SK-N-SH treated with all-trans-retinoic acid at 6 μM for 48 hours (cell line): ENCODE measurements around the gene ANKRD23.

ENCODE experiments used
- ATAC-seq: fragments of 200-7000 bp; cut with Tn5 transposase; 3 replicates; pipeline ENCODE4 v1.9.1; 2020; ENCODE audit warnings: mild to moderate bottlenecking, moderate library complexity
- ARNTL ChIP-seq: fragments of 450-650 bp; formaldehyde crosslinking; IDR thresholded peaks from 2 replicates; pipeline ENCODE4 v1.5.0; 2020; ENCODE audit warnings: low read depth, mild to moderate bottlenecking, moderate library complexity, borderline replicate concordance
- BACH2 ChIP-seq: fragments of 250-450 bp; sonication (Bioruptor Pico); IDR thresholded peaks from 2 replicates; pipeline ENCODE4 v1.9.0; 2021; ENCODE audit warnings: mild to moderate bottlenecking, borderline replicate concordance
- CSDC2 ChIP-seq: fragments of 250-450 bp; sonication (Bioruptor Pico); IDR thresholded peaks from 2 replicates; pipeline ENCODE4 v1.5.0; 2020; ENCODE audit warnings: mild to moderate bottlenecking, moderate library complexity
- ESRRG ChIP-seq: fragments of 250-450 bp; sonication (Bioruptor Pico); IDR thresholded peaks from 2 replicates; pipeline ENCODE4 v1.6.1; 2021; ENCODE audit warnings: mild to moderate bottlenecking
- GLIS3 ChIP-seq: fragments of 250-450 bp; sonication (Bioruptor Pico); IDR thresholded peaks from 2 replicates; pipeline ENCODE4 v1.5.0; 2020; ENCODE audit warnings: mild to moderate bottlenecking, moderate library complexity
- ISL1 ChIP-seq: fragments of 250-450 bp; sonication (Bioruptor Pico); IDR thresholded peaks from 2 replicates; pipeline ENCODE4 v2.1.2; 2022; ENCODE audit warnings: mild to moderate bottlenecking, moderate library complexity
- OSR1 ChIP-seq: fragments of 250-450 bp; sonication (Bioruptor Pico); IDR thresholded peaks from 2 replicates; pipeline ENCODE4 v1.8.0; 2022; ENCODE audit warnings: moderate library complexity, mild to moderate bottlenecking, inconsistent platforms
- RARB ChIP-seq: fragments of 250-450 bp; sonication (Bioruptor Pico); IDR thresholded peaks from 2 replicates; pipeline ENCODE4 v1.8.0; 2021; ENCODE audit warnings: mild to moderate bottlenecking, moderate library complexity
- SNAI2 ChIP-seq: fragments of 250-450 bp; sonication (Bioruptor Pico); IDR thresholded peaks from 2 replicates; pipeline ENCODE4 v1.5.0; 2020; ENCODE audit warnings: mild to moderate bottlenecking, moderate library complexity
- TCF4 ChIP-seq: fragments of 250-450 bp; sonication (Bioruptor Pico); IDR thresholded peaks from 2 replicates; pipeline ENCODE4 v1.8.0; 2021; ENCODE audit warnings: mild to moderate bottlenecking, moderate library complexity, borderline replicate concordance
- ZC3H10 ChIP-seq: fragments of 250-450 bp; sonication (Bioruptor Pico); IDR thresholded peaks from 2 replicates; pipeline ENCODE4 v1.5.1; 2021; ENCODE audit warnings: mild to moderate bottlenecking, moderate library complexity
- ZFP3 ChIP-seq: fragments of 250-450 bp; sonication (Bioruptor Pico); IDR thresholded peaks from 2 replicates; pipeline ENCODE4 v1.5.0; 2020; ENCODE audit warnings: mild to moderate bottlenecking, moderate library complexity
- ZFP30 ChIP-seq: fragments of 450-650 bp; formaldehyde crosslinking; IDR thresholded peaks from 2 replicates; pipeline ENCODE4 v1.5.0; 2022; ENCODE audit warnings: mild to moderate bottlenecking, moderate library complexity
- ZNF565 ChIP-seq: fragments of 450-650 bp; formaldehyde crosslinking; conservative IDR thresholded peaks from 2 replicates; pipeline ENCODE4 v1.5.0; 2020; ENCODE audit warnings: low read depth, mild to moderate bottlenecking, moderate library complexity
- ZNF70 ChIP-seq: fragments of 450-650 bp; formaldehyde crosslinking; IDR thresholded peaks from 2 replicates; pipeline ENCODE4 v1.5.0; 2020; ENCODE audit warnings: mild to moderate bottlenecking, moderate library complexity
- ZNF8 ChIP-seq: fragments of 450-650 bp; formaldehyde crosslinking; IDR thresholded peaks from 2 replicates; pipeline ENCODE4 v1.5.0; 2020; ENCODE audit warnings: mild to moderate bottlenecking, moderate library complexity
- TF ChIP-seq, protein P1 (sequence below): fragments of 250-450 bp; sonication (Bioruptor Pico); IDR thresholded peaks from 2 replicates; pipeline ENCODE4 v1.5.1; 2020; ENCODE audit warnings: low read depth, mild to moderate bottlenecking, moderate library complexity
- TF ChIP-seq, protein P2 (sequence below): fragments of 250-450 bp; sonication (Bioruptor Pico); IDR thresholded peaks from 2 replicates; pipeline ENCODE4 v1.5.1; 2021; ENCODE audit warnings: mild to moderate bottlenecking, moderate library complexity
- TF ChIP-seq, protein P3 (sequence below): fragments of 250-450 bp; sonication (Bioruptor Pico); IDR thresholded peaks from 2 replicates; pipeline ENCODE4 v1.8.0; 2020; ENCODE audit warnings: mild to moderate bottlenecking, moderate library complexity, borderline replicate concordance
- TF ChIP-seq, protein P4 (sequence below): fragments of 250-450 bp; sonication (Bioruptor Pico); IDR thresholded peaks from 2 replicates; pipeline ENCODE4 v1.8.0; 2021; ENCODE audit warnings: low read depth, mild to moderate bottlenecking, moderate library complexity, borderline replicate concordance
- TF ChIP-seq, protein P5 (sequence below): fragments of 250-450 bp; sonication (Bioruptor Pico); IDR thresholded peaks from 2 replicates; pipeline ENCODE4 v1.5.0; 2020; ENCODE audit warnings: mild to moderate bottlenecking, moderate library complexity

ANKRD23 gene

DNA sequence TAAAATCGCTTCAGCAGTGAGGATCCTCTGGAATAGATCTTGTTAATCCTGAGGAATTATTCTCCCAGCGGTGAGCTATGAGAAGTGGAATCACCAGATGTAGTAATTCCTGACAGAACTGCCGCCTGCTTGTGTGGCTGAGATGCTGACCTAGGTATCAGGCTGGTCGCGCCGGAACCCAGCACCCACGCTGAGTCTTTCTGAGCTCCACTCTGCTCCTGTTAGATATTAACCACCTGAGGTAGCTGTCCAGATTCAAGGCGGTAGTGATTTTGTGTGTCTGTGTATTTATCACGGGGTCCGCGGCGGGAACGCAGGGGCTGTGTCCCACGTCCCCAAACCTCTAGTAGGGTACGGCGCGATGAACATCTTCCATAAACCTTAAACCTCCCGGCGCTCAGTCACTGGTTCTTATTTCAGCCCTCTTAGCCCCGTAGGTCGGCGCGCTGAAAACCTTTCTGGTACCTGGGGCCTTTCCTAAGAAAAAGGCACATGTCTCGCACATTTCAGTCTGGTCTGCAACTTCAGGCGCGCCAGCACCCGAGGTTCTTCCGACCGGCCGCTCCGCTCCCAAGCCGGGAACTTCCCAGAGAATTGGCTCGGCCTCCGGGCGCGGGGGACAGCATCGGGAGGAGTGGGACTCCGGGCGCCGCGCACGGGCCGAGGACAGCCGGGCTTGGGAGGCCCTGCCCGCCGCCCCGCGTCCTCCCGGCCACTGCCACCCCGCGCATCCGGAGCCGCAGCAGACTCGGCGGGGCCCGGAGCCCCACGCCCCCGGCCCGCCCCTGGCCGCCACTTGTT lies 28.3 kb downstream of the ANKRD23 start (continued):
- TF ChIP-seq, protein P1, sequence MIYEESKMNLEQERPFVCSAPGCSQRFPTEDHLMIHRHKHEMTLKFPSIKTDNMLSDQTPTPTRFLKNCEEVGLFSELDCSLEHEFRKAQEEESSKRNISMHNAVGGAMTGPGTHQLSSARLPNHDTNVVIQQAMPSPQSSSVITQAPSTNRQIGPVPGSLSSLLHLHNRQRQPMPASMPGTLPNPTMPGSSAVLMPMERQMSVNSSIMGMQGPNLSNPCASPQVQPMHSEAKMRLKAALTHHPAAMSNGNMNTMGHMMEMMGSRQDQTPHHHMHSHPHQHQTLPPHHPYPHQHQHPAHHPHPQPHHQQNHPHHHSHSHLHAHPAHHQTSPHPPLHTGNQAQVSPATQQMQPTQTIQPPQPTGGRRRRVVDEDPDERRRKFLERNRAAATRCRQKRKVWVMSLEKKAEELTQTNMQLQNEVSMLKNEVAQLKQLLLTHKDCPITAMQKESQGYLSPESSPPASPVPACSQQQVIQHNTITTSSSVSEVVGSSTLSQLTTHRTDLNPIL (CRISPR knock-in tag): no peak
- TF ChIP-seq GLIS3 (no peak), RARB (CRISPR knock-in tag) (no peak), OSR1 (no peak), CSDC2 (CRISPR knock-in tag) (no peak), ZNF8 (CRISPR knock-in tag) (no peak), BACH2 (no peak), SNAI2 (CRISPR knock-in tag) (no peak)

DNA sequence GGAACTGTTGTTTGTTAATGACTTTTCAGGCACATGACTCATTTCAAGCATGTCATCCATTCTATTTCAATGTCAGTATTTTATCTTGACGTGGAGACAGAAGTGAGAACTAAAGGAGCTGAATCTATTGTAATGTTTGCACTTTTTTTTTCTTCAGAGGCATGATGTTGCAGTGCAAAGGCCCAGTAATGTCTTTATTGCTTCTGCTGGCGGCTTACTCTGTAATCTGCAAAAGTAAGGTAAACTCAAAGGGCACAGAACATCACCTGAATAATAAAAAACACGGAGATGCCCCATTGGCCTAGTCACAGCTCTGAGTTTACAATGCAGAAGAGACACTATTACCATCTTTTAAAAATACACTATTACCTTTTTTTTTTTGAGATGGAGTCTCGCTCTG lies 30.2 kb downstream of the ANKRD23 start:
- TF ChIP-seq ARNTL (CRISPR knock-in tag): no peak
- TF ChIP-seq ZNF565 (CRISPR knock-in tag): no peak
- TF ChIP-seq, protein P2, sequence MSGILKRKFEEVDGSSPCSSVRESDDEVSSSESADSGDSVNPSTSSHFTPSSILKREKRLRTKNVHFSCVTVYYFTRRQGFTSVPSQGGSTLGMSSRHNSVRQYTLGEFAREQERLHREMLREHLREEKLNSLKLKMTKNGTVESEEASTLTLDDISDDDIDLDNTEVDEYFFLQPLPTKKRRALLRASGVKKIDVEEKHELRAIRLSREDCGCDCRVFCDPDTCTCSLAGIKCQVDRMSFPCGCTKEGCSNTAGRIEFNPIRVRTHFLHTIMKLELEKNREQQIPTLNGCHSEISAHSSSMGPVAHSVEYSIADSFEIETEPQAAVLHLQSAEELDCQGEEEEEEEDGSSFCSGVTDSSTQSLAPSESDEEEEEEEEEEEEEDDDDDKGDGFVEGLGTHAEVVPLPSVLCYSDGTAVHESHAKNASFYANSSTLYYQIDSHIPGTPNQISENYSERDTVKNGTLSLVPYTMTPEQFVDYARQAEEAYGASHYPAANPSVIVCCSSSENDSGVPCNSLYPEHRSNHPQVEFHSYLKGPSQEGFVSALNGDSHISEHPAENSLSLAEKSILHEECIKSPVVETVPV (CRISPR knock-in tag): no peak
- no peak for TF ChIP-seq TCF4 (CRISPR knock-in tag)
- TF ChIP-seq OSR1: no peak
- TF ChIP-seq ESRRG (CRISPR knock-in tag): no peak
- TF ChIP-seq ZNF70 (CRISPR knock-in tag): no peak
- TF ChIP-seq ZC3H10 (CRISPR knock-in tag): no peak
- TF ChIP-seq, protein P3, sequence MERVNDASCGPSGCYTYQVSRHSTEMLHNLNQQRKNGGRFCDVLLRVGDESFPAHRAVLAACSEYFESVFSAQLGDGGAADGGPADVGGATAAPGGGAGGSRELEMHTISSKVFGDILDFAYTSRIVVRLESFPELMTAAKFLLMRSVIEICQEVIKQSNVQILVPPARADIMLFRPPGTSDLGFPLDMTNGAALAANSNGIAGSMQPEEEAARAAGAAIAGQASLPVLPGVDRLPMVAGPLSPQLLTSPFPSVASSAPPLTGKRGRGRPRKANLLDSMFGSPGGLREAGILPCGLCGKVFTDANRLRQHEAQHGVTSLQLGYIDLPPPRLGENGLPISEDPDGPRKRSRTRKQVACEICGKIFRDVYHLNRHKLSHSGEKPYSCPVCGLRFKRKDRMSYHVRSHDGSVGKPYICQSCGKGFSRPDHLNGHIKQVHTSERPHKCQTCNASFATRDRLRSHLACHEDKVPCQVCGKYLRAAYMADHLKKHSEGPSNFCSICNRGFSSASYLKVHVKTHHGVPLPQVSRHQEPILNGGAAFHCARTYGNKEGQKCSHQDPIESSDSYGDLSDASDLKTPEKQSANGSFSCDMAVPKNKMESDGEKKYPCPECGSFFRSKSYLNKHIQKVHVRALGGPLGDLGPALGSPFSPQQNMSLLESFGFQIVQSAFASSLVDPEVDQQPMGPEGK: no peak
- TF ChIP-seq BACH2: no peak
- TF ChIP-seq, protein P1 (CRISPR knock-in tag): no peak
- no peak for TF ChIP-seq ZFP30 (CRISPR knock-in tag)
- TF ChIP-seq, protein P4, sequence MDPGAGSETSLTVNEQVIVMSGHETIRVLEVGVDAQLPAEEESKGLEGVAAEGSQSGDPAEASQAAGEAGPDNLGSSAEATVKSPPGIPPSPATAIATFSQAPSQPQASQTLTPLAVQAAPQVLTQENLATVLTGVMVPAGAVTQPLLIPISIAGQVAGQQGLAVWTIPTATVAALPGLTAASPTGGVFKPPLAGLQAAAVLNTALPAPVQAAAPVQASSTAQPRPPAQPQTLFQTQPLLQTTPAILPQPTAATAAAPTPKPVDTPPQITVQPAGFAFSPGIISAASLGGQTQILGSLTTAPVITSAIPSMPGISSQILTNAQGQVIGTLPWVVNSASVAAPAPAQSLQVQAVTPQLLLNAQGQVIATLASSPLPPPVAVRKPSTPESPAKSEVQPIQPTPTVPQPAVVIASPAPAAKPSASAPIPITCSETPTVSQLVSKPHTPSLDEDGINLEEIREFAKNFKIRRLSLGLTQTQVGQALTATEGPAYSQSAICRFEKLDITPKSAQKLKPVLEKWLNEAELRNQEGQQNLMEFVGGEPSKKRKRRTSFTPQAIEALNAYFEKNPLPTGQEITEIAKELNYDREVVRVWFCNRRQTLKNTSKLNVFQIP (CRISPR knock-in tag): no peak
- no peak for TF ChIP-seq ISL1
- TF ChIP-seq CSDC2 (CRISPR knock-in tag): no peak
- no peak for TF ChIP-seq ZFP3 (CRISPR knock-in tag)
- TF ChIP-seq, protein P5, sequence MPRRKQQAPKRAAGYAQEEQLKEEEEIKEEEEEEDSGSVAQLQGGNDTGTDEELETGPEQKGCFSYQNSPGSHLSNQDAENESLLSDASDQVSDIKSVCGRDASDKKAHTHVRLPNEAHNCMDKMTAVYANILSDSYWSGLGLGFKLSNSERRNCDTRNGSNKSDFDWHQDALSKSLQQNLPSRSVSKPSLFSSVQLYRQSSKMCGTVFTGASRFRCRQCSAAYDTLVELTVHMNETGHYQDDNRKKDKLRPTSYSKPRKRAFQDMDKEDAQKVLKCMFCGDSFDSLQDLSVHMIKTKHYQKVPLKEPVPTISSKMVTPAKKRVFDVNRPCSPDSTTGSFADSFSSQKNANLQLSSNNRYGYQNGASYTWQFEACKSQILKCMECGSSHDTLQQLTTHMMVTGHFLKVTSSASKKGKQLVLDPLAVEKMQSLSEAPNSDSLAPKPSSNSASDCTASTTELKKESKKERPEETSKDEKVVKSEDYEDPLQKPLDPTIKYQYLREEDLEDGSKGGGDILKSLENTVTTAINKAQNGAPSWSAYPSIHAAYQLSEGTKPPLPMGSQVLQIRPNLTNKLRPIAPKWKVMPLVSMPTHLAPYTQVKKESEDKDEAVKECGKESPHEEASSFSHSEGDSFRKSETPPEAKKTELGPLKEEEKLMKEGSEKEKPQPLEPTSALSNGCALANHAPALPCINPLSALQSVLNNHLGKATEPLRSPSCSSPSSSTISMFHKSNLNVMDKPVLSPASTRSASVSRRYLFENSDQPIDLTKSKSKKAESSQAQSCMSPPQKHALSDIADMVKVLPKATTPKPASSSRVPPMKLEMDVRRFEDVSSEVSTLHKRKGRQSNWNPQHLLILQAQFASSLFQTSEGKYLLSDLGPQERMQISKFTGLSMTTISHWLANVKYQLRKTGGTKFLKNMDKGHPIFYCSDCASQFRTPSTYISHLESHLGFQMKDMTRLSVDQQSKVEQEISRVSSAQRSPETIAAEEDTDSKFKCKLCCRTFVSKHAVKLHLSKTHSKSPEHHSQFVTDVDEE (CRISPR knock-in tag): no peak
- no peak for ATAC-seq
